GM23338 (cell line): ENCODE data around the gene TRIM52. TPM values are rescaled to one million over a fixed set of nuclear protein-coding genes. Genes with fewer than 3 reads are reported as not detected.
"Not testable (repeated sequence)": the region's sequence is repeated elsewhere in the genome, so short reads cannot be mapped to it uniquely, and the experiment has no call there.

Source experiments
- ATAC-seq: fragments of 200-7000 bp; cut with Tn5 transposase; 3 replicates; pipeline ENCODE4 v1.9.1; 2020
- DNase-seq: peaks from one replicate; pipeline ENCODE4 v3.0.0-alpha.2; 2015; ENCODE audit warnings: low spot score
- H2AFZ ChIP-seq: fragments of 200-600 bp; sonication (generic); 2 replicates; pipeline ENCODE4 v1.8.0; 2016; ENCODE audit warnings: antibody characterized with exemption, mild to moderate bottlenecking, moderate library complexity
- H3F3A ChIP-seq: fragments of 200-600 bp; sonication (generic); replicated peaks from 2 replicates; pipeline ENCODE4 v1.8.0; 2017; ENCODE audit warnings: antibody characterized with exemption, mixed run types, low read depth
- H3K27ac ChIP-seq: fragments of 200-600 bp; sonication (generic); 2 replicates; pipeline ENCODE4 v1.6.1; 2016; ENCODE audit warnings: low read depth
- H3K27me3 ChIP-seq: fragments of 200-600 bp; sonication (generic); 2 replicates; pipeline ENCODE4 v1.8.0; 2016; ENCODE audit warnings: mild to moderate bottlenecking, mixed run types, moderate library complexity; ENCODE audit not compliant: insufficient read depth
- H3K36me3 ChIP-seq: fragments of 200-600 bp; sonication (generic); 2 replicates; pipeline ENCODE4 v1.8.0; 2016; ENCODE audit warnings: mild to moderate bottlenecking; ENCODE audit not compliant: insufficient read depth
- H3K4me1 ChIP-seq: fragments of 200-600 bp; sonication (generic); 2 replicates; pipeline ENCODE4 v1.8.0; 2016; ENCODE audit warnings: mild to moderate bottlenecking, moderate library complexity; ENCODE audit not compliant: insufficient read depth
- H3K4me2 ChIP-seq: fragments of 200-600 bp; sonication (generic); 2 replicates; pipeline ENCODE4 v1.7.1; 2017; ENCODE audit warnings: mixed run types
- H3K4me3 ChIP-seq: fragments of 200-600 bp; sonication (generic); 2 replicates; pipeline ENCODE4 v1.6.1; 2016; ENCODE audit warnings: mixed run types
- H3K79me2 ChIP-seq: fragments of 200-600 bp; sonication (generic); replicated peaks from 2 replicates; pipeline ENCODE4 v1.8.0; 2017; ENCODE audit warnings: mild to moderate bottlenecking; ENCODE audit not compliant: insufficient read depth
- H3K9me2 ChIP-seq: fragments of 200-600 bp; sonication (generic); 2 replicates; pipeline ENCODE4 v1.8.0; 2017; ENCODE audit not compliant: insufficient read depth
- H4K20me1 ChIP-seq: fragments of 200-600 bp; sonication (generic); replicated peaks from 2 replicates; pipeline ENCODE4 v1.8.0; 2017; ENCODE audit warnings: mild to moderate bottlenecking; ENCODE audit not compliant: insufficient read depth
- H3K27ac Mint-ChIP-seq: 2 replicates; pipeline ENCODE4 v1.8.0; 2020; ENCODE audit warnings: inconsistent platforms, mild to moderate bottlenecking, moderate library complexity, mixed read lengths
- H3K27me3 Mint-ChIP-seq: 3 replicates; pipeline ENCODE4 v1.8.0; 2022; ENCODE audit warnings: low read depth, mild to moderate bottlenecking, moderate library complexity, mixed read lengths, inconsistent platforms; ENCODE audit not compliant: insufficient read depth, poor library complexity
- H3K36me3 Mint-ChIP-seq: 3 replicates; pipeline ENCODE4 v1.8.0; 2021; ENCODE audit warnings: low read depth, mild to moderate bottlenecking, inconsistent platforms, moderate library complexity, mixed read lengths
- H3K4me1 Mint-ChIP-seq: 3 replicates; pipeline ENCODE4 v1.8.0; 2020; ENCODE audit warnings: mild to moderate bottlenecking, inconsistent platforms, mixed read lengths
- H3K4me3 Mint-ChIP-seq: 3 replicates; pipeline ENCODE4 v1.8.0; 2021; ENCODE audit warnings: moderate library complexity, mild to moderate bottlenecking, inconsistent platforms, mixed read lengths
- H3K9me3 Mint-ChIP-seq: 3 replicates; pipeline ENCODE4 v1.8.0; 2020; ENCODE audit warnings: moderate library complexity, mild to moderate bottlenecking, inconsistent platforms, mixed read lengths
- EZH2 ChIP-seq: fragments of 200-600 bp; sonication (generic); IDR thresholded peaks from one replicate; pipeline ENCODE4 v1.8.0; 2017; ENCODE audit warnings: antibody characterized with exemption, mild to moderate bottlenecking, low read depth; ENCODE audit not compliant: unreplicated experiment
- EZH2phosphoT487 ChIP-seq: fragments of 200-600 bp; sonication (generic); IDR thresholded peaks from one replicate; pipeline ENCODE4 v1.8.1; 2018; ENCODE audit warnings: antibody characterized with exemption; ENCODE audit not compliant: unreplicated experiment
- JUNB ChIP-seq: IDR thresholded peaks from one replicate; pipeline ENCODE4 v1.6.1; 2016; ENCODE audit warnings: antibody characterized with exemption; ENCODE audit not compliant: unreplicated experiment
- NANOG ChIP-seq: IDR thresholded peaks from 2 replicates; pipeline ENCODE4 v1.6.1; 2016; ENCODE audit warnings: antibody characterized with exemption, borderline replicate concordance
- POLR2AphosphoS5 ChIP-seq: IDR thresholded peaks from 2 replicates; pipeline ENCODE4 v1.6.1; 2016; ENCODE audit warnings: antibody characterized with exemption, low read depth
- ZNF331 ChIP-seq: fragments of 250-450 bp; sonication (Bioruptor Pico); IDR thresholded peaks from 2 replicates; pipeline ENCODE4 v1.5.0; 2020; ENCODE audit warnings: low read depth, mild to moderate bottlenecking, moderate library complexity
- polyA plus RNA-seq: library from polyadenylated mRNA; unstranded; fragments of >200 nt; fragmentation: Nextera tagmentation; extraction: Ambion mirVana; gene quantifications from 2 replicates; pipeline ENCODE4 v1.2.1, GENCODE V29; 2016
- total RNA-seq: library from RNA; depleted of rRNA; stranded (reverse); fragments of >200 nt; shearing (Covaris generic); gene quantifications from 2 replicates; pipeline ENCODE4 v1.2.3, GENCODE V29; 2014
- TF ChIP-seq, protein P1 (sequence below), 2 experiments: fragments of 200-600 bp in 1 of 2; sonication (generic) in 1 of 2; conservative IDR thresholded peaks; 2 replicates each; pipeline versions ENCODE4 v1.5.1 to v1.6.1; 2016 to 2017; ENCODE audit warnings: antibody characterized with exemption in 2 of 2, low read depth in 2 of 2, mild to moderate bottlenecking in 2 of 2, moderate library complexity in 1 of 2
- TF ChIP-seq, protein P2 (sequence below): IDR thresholded peaks from 2 replicates; pipeline ENCODE4 v1.6.1; 2016; ENCODE audit warnings: antibody characterized with exemption
- TF ChIP-seq, protein P3 (sequence below): fragments of 250-450 bp; sonication (Bioruptor Pico); IDR thresholded peaks from 2 replicates; pipeline ENCODE4 v1.5.0; 2020; ENCODE audit warnings: mild to moderate bottlenecking, moderate library complexity

TRIM52 gene
- total and polyA plus RNA-seq, 2 experiments from 2014 or later = 6.2 to 8.1 TPM

DNA sequence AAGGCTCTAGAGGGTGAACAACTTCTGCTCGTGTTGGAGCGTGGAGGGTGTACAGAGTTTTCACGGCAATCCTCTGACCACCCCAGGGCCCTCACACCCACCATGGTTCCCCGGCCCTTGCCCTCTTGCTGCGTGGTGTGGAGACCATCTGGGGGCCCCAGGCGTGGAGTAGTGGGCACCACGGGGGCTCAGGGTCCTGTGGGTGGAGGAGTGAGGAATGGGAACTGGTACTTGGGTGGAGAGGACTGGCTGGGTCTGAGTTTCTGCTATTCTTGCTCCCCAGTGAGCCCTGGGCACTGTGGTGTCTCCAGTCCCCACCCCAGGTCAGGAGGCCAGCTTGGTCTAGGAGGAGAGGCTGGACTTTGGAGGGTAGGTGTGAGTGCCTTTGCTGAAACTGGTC lies 21.9 kb upstream of the TRIM52 start (continued):
- TF ChIP-seq, protein P1, sequence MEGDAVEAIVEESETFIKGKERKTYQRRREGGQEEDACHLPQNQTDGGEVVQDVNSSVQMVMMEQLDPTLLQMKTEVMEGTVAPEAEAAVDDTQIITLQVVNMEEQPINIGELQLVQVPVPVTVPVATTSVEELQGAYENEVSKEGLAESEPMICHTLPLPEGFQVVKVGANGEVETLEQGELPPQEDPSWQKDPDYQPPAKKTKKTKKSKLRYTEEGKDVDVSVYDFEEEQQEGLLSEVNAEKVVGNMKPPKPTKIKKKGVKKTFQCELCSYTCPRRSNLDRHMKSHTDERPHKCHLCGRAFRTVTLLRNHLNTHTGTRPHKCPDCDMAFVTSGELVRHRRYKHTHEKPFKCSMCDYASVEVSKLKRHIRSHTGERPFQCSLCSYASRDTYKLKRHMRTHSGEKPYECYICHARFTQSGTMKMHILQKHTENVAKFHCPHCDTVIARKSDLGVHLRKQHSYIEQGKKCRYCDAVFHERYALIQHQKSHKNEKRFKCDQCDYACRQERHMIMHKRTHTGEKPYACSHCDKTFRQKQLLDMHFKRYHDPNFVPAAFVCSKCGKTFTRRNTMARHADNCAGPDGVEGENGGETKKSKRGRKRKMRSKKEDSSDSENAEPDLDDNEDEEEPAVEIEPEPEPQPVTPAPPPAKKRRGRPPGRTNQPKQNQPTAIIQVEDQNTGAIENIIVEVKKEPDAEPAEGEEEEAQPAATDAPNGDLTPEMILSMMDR (conservative IDR thresholded peaks at IDR 0.05; ENCODE audit: low read depth in 2 of 2) = no peak; a peak in 1 of 4 replicates
- TF ChIP-seq, protein P2, sequence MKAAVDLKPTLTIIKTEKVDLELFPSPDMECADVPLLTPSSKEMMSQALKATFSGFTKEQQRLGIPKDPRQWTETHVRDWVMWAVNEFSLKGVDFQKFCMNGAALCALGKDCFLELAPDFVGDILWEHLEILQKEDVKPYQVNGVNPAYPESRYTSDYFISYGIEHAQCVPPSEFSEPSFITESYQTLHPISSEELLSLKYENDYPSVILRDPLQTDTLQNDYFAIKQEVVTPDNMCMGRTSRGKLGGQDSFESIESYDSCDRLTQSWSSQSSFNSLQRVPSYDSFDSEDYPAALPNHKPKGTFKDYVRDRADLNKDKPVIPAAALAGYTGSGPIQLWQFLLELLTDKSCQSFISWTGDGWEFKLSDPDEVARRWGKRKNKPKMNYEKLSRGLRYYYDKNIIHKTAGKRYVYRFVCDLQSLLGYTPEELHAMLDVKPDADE = no peak
- no peak for TF ChIP-seq NANOG

DNA sequence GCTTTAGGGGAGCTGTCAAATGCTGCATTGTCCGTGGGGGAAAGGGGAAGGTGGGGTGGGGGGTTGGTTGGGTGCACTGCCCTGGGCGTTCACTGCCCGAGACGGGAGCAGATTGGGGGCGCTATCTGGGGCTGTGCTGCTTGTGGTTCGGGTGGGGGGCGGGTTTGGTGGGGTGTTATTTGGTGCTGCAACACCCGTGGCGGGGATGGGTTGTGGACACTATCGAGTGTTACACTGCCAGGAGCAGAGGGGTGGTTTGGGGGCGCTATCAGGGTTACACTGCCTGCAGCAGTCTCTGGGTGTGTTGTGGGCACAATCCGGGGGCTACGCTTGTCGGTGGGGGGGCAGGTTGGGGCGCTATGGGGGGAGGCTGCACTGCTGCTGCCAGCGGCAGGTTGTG lies 21.5 kb upstream of the TRIM52 start:
- H3K9me2 ChIP-seq, H3K4me1 Mint-ChIP-seq, H2AFZ ChIP-seq, H3K27ac ChIP-seq, H3K27ac Mint-ChIP-seq, H3K4me3 Mint-ChIP-seq, ATAC-seq, H3F3A ChIP-seq, H3K4me1 ChIP-seq, H3K9me3 Mint-ChIP-seq, DNase-seq, H3K36me3 ChIP-seq, H3K27me3 ChIP-seq, H3K27me3 Mint-ChIP-seq: not testable (repeated sequence)
- Histone ChIP-seq H3K79me2 (peaks cover 40% of the 10 kb centered on the region), H3K4me2 (peak overlapping the region; percentile 84; the same call in 1 of the 2 replicates), H3K4me3 (peak overlapping the region; percentile 84), H4K20me1 (peaks cover 10% of the 10 kb centered on the region; the same call in 1 of the 2 replicates)
- peaks cover 23% of the 10 kb centered on the region for H3K36me3 Mint-ChIP-seq

DNA sequence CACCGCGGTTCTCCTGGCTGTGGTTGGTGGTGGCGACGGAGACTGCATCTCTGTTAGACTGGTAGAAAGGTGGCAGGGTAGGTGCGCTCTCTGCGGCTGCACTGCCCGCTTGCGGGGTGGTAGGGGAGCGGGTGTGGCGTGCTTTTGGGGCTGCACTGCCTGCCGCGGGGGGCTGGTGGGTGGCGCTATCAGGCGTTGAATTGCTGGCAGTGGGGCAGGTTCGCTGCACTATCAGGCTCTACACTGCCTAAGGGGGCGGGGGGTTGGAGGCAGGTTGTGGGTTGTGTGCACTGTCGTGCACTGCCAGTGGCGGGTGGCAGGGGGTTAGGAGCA lies 21.0 kb upstream of the TRIM52 start:
- DNase-seq = no peak
- H3K27ac Mint-ChIP-seq = peak overlapping the region; percentile 84; the same call in 1 of the 2 replicates
- 0 out of 2 replicates have a peak, but pooled peaks cover 4% of the 10 kb centered on the region for H3K4me1 ChIP-seq
- H3K4me3 ChIP-seq = peak overlapping the region; percentile 84
- no peaks in the 10 kb centered on the region for H3K9me2 ChIP-seq
- peak overlapping the region; percentile 84 for H3K4me2 ChIP-seq
- H3K27me3 ChIP-seq = no peaks in the 10 kb centered on the region; the same call in 1 of the 2 replicates
- H3K27me3 Mint-ChIP-seq = peaks cover 5% of the 10 kb centered on the region
- H3K4me1 Mint-ChIP-seq = peaks cover 2% of the 10 kb centered on the region; the same call in 2 of the 3 replicates
- peak; percentile 56 for ATAC-seq
- H3K79me2 ChIP-seq = peaks cover 36% of the 10 kb centered on the region
- no peak overlapping the region for H3K4me3 Mint-ChIP-seq
- no peaks in the 10 kb centered on the region for H3K9me3 Mint-ChIP-seq
- H3K36me3 Mint-ChIP-seq = peaks cover 19% of the 10 kb centered on the region
- H3K27ac ChIP-seq = no peak overlapping the region
- H3K36me3 ChIP-seq = peaks cover 4% of the 10 kb centered on the region; the same call in 1 of the 2 replicates
- no peak overlapping the region for H2AFZ ChIP-seq
- H4K20me1 ChIP-seq = peaks cover 6% of the 10 kb centered on the region; the same call in 1 of the 2 replicates
- no peaks in the 10 kb centered on the region for H3F3A ChIP-seq
- TF ChIP-seq, protein P2 = no peak
- TF ChIP-seq ZNF331 (CRISPR knock-in tag) = no peak
- no peak for TF ChIP-seq JUNB
- TF ChIP-seq NANOG = no peak
- no peak for TF ChIP-seq EZH2
- TF ChIP-seq, protein P3, sequence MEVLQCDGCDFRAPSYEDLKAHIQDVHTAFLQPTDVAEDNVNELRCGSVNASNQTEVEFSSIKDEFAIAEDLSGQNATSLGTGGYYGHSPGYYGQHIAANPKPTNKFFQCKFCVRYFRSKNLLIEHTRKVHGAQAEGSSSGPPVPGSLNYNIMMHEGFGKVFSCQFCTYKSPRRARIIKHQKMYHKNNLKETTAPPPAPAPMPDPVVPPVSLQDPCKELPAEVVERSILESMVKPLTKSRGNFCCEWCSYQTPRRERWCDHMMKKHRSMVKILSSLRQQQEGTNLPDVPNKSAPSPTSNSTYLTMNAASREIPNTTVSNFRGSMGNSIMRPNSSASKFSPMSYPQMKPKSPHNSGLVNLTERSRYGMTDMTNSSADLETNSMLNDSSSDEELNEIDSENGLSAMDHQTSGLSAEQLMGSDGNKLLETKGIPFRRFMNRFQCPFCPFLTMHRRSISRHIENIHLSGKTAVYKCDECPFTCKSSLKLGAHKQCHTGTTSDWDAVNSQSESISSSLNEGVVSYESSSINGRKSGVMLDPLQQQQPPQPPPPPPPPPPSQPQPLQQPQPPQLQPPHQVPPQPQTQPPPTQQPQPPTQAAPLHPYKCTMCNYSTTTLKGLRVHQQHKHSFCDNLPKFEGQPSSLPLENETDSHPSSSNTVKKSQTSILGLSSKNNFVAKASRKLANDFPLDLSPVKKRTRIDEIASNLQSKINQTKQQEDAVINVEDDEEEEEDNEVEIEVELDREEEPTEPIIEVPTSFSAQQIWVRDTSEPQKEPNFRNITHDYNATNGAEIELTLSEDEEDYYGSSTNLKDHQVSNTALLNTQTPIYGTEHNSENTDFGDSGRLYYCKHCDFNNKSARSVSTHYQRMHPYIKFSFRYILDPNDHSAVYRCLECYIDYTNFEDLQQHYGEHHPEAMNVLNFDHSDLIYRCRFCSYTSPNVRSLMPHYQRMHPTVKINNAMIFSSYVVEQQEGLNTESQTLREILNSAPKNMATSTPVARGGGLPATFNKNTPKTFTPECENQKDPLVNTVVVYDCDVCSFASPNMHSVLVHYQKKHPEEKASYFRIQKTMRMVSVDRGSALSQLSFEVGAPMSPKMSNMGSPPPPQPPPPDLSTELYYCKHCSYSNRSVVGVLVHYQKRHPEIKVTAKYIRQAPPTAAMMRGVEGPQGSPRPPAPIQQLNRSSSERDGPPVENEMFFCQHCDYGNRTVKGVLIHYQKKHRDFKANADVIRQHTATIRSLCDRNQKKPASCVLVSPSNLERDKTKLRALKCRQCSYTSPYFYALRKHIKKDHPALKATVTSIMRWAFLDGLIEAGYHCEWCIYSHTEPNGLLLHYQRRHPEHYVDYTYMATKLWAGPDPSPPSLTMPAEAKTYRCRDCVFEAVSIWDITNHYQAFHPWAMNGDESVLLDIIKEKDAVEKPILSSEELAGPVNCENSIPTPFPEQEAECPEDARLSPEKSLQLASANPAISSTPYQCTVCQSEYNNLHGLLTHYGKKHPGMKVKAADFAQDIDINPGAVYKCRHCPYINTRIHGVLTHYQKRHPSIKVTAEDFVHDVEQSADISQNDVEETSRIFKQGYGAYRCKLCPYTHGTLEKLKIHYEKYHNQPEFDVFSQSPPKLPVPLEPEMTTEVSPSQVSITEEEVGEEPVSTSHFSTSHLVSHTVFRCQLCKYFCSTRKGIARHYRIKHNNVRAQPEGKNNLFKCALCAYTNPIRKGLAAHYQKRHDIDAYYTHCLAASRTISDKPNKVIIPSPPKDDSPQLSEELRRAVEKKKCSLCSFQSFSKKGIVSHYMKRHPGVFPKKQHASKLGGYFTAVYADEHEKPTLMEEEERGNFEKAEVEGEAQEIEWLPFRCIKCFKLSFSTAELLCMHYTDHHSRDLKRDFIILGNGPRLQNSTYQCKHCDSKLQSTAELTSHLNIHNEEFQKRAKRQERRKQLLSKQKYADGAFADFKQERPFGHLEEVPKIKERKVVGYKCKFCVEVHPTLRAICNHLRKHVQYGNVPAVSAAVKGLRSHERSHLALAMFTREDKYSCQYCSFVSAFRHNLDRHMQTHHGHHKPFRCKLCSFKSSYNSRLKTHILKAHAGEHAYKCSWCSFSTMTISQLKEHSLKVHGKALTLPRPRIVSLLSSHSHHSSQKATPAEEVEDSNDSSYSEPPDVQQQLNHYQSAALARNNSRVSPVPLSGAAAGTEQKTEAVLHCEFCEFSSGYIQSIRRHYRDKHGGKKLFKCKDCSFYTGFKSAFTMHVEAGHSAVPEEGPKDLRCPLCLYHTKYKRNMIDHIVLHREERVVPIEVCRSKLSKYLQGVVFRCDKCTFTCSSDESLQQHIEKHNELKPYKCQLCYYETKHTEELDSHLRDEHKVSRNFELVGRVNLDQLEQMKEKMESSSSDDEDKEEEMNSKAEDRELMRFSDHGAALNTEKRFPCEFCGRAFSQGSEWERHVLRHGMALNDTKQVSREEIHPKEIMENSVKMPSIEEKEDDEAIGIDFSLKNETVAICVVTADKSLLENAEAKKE (CRISPR knock-in tag) = no peak
- TF ChIP-seq EZH2phosphoT487 = no peak
- TF ChIP-seq POLR2AphosphoS5 = no peak
